Measurements from ENCODE around the gene RUSC2.

RUSC2 gene

DNA sequence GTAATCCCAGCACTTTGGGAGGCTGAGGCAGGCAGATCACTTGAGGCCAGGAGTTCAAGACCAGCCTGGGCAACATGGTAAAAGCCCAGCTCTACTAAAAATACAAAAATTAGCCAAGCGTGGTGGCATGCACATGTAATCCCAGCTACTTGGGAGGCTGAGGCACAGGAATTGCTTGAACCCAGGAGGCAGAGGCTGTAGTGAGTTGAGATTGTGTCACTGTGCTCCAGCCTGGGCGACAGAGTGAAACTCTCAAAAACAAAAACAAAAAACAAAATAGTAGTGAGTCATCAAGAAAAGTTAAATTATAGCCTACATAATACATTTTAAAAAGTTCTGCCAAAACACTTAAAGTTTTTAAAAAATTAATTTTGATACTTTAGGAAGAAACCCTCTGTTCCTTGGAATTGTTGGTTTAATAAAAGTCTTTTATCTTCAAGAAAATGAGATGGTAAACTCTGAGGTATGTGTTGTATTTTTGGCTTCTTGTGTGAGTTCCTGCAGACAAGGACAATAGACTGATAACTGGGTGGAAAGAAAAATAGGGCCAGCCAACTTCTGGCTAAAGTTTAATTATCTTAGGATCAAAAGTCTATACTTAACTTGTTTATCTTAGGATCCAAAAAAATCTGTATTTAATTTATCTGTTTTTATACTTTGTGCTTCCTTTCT is 9.3 kb downstream of the RUSC2 start:
- DNase-seq (ENCODE audit: low spot score): no peak
- TF ChIP-seq, protein P1, sequence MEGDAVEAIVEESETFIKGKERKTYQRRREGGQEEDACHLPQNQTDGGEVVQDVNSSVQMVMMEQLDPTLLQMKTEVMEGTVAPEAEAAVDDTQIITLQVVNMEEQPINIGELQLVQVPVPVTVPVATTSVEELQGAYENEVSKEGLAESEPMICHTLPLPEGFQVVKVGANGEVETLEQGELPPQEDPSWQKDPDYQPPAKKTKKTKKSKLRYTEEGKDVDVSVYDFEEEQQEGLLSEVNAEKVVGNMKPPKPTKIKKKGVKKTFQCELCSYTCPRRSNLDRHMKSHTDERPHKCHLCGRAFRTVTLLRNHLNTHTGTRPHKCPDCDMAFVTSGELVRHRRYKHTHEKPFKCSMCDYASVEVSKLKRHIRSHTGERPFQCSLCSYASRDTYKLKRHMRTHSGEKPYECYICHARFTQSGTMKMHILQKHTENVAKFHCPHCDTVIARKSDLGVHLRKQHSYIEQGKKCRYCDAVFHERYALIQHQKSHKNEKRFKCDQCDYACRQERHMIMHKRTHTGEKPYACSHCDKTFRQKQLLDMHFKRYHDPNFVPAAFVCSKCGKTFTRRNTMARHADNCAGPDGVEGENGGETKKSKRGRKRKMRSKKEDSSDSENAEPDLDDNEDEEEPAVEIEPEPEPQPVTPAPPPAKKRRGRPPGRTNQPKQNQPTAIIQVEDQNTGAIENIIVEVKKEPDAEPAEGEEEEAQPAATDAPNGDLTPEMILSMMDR (IDR thresholded peaks at IDR 0.05; ENCODE audit: extremely low read depth, missing control alignments): no peak

DNA sequence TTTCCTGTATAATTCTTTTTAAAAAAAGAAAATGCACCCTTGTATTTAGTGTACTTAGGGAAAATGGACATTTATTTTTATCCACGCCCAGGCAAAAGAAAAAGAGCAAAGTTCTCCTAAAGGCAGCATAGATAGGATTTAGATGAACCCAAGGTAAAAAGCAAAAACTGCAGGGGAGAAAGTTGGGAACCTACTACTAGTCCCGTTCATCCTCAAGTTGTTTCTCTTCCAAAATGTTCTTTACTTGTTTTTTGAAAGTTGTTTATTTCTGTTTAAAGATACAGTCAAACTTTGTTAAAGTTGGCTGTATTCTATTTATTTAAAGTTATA is 9.8 kb downstream of the RUSC2 start:
- TF ChIP-seq, protein P1 (IDR thresholded peaks at IDR 0.05; ENCODE audit: extremely low read depth, missing control alignments): no peak
- DNase-seq (ENCODE audit: low spot score): no peak

DNA sequence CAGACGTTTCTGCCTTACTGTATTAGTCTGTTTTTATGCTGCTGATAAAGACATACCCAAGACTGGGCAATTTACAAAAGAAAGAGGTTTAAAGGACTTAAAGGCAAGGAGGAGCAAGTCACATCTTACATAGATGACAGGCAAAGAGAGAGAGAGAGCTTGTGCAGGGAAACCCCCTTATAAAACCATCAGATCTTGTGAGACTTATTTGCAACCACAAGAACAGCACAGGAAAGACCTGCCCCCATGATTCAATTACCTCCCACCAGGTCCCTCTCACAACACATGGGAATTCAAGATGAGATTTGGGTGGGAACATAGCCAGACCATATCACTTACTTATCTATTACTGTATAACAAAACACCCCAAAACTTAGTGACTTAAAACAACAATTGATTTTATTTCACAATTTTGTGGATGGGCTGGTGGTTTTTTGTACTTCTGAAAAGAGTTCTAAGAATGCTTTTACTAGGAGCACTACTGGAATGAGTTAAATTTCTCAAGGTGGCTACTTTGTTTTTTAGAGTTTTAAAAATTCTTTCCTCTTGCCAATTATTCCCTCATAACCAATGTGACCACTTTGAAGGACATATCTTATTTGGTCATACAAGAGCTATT is 10.3 kb downstream of the RUSC2 start:
- no peak for DNase-seq (ENCODE audit: low spot score)
- TF ChIP-seq, protein P1 (IDR thresholded peaks at IDR 0.05; ENCODE audit: extremely low read depth, missing control alignments): no peak

DNA sequence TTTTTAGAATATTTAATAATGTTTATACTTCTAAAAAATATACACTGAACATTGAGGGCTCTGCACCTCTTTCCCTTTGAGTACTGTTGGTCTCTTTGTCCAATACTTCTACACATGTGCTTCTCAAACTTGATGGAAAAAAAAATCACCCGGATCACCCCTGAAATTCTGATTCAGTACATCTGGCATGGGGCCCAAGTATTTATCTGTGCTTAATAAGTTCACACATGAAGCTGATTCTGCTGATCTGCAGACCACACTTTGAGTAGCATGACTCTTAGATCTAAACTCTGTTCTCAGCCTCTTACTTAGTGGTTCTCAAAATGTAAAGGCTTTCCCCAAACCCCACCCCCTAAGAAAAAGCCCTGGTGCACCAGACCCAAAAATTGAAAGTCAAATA is 12.0 kb downstream of the RUSC2 start:
- DNase-seq (ENCODE audit: low spot score): no peak
- TF ChIP-seq, protein P1 (IDR thresholded peaks at IDR 0.05; ENCODE audit: extremely low read depth, missing control alignments): no peak

DNA sequence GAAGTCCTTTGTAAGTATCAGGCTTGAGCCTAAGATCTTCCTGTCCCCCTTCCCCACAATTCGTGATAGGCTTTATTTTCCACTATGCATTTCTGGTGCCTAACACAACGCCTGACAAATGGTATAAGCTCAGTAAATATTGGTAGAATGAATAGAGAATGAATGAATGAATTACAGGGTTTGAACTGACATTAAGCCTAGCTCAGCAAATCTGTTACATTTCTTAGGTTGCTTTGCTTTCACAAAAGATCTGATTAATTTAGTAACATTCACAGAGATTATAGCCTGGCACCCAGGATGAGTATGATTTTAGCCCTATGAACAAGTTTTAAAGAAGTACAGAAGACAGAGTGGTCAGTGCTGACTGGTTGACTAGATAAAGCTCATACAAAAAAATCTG is 16.4 kb downstream of the RUSC2 start:
- TF ChIP-seq, protein P1 (IDR thresholded peaks at IDR 0.05; ENCODE audit: extremely low read depth, missing control alignments): no peak
- DNase-seq (ENCODE audit: low spot score): no peak

DNA sequence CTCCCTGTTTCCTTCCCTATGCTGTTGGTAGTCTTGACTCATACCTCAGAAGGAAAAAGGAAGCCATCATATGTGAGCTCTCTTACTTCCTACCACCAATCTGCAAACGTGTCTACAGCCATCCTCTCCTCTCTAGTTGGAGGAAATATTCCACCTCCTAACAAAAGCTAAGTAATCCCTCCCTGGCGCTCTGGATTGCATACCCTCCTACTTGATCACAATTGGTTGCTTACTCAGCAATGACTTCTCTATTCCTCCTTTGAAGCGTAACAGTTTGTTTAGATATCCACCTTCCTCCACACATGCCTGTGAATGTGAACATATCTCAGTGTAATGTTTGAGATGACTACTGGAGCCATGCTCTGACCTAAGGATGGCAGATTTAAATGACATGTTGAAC is 18.2 kb downstream of the RUSC2 start:
- no peak for DNase-seq (ENCODE audit: low spot score)
- TF ChIP-seq, protein P1 (IDR thresholded peaks at IDR 0.05; ENCODE audit: extremely low read depth, missing control alignments): no peak

DNA sequence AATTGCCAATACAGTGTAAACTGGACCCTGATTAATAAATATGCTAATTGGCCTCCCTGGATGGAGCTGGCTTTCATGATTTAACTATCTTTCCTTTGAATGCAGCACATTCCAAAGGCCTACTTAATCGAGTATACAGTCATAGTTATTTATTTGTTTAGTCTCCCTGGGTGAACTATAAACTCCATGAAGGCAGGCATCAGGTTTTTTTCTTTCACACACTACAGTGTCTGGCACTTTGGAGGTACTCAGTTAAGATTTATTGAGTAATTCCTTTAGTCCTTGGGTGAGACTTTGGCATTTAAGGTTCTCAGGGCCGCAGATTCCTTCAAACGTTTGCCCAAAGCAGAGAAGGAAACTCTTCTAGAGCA is 20.5 kb downstream of the RUSC2 start:
- TF ChIP-seq, protein P1 (IDR thresholded peaks at IDR 0.05; ENCODE audit: extremely low read depth, missing control alignments): no peak

More for the DNA sequence above, 20.5 kb downstream of the RUSC2 start:
- DNase-seq (ENCODE audit: low spot score): no peak

Data from GM20000 (cell line).